GM12801 (cell line): ENCODE measurements around the gene TRIM31.

ENCODE experiments used
- CTCF ChIP-seq: IDR thresholded peaks from one replicate; pipeline ENCODE4 v1.5.1; 2011; ENCODE audit warnings: control low read depth; ENCODE audit not compliant: insufficient read length; ENCODE audit errors: extremely low read depth

TRIM31 gene

GRCh38 chr6:30093951-30094661 is 18.8 kb downstream of the TRIM31 start:
- TF ChIP-seq CTCF, result no peak

GRCh38 chr6:30092852-30093543 is 19.9 kb downstream of the TRIM31 start:
- TF ChIP-seq CTCF, result no peak

- TF ChIP-seq CTCF, result no peak
These were observed 21.1 kb downstream of the TRIM31 start for GRCh38 chr6:30091577-30092381.

GRCh38 chr6:30087876-30088275 is 25.0 kb downstream of the TRIM31 start:
- no peak for TF ChIP-seq CTCF

GRCh38 chr6:30077218-30077617 is 35.7 kb downstream of the TRIM31 start:
- TF ChIP-seq CTCF, result no peak

GRCh38 chr6:30075790-30076732 is 36.8 kb downstream of the TRIM31 start:
- no peak for TF ChIP-seq CTCF
